ENCODE results near the gene MTHFD2L. TPM values are rescaled to one million over a fixed set of nuclear protein-coding genes. Genes with fewer than 3 reads are reported as not detected.

The MTHFD2L gene
- total and polyA plus RNA-seq, 2 of the 8 experiments (the other 6 are each of a cell fraction or from before 2014, with no cell fraction given), result 5.4 to 15.0 TPM

DNA sequence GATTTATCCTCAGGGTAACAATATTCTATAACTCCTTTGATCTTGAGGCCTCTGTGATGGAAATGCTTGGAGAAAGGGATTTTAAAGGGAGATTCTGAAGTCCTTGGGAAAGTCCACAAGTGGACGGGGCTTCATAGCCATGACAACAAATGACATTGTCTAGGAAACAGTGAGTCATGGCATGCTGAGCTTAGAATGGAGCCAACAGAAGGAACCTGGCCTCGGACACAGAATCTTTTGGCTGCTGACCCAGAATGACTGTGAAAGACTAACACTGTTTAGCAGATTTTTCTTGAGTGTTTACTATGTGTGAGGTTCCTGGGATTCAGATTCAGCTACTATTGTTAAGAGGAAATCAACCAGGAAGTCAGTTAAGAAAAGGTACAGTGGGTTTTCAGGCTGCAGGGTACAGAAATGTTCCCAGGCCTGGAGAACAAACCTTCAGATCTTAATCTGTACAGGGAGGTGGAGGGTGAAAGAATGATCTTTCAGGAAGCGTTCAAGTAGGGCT, 40.8 kb upstream of the MTHFD2L start:
- Histone ChIP-seq H3K9me3 (ENCODE audit: insufficient read depth in 2 of 2, low read depth in 1 of 2, low read length in 1 of 2) (no peaks in the 10 kb centered on the region), H4K8ac (ENCODE audit: extremely low read depth, insufficient read depth, low read length) (no peak overlapping the region), H3K27me3 (replicated peaks in 1 of 4; ENCODE audit: control insufficient read depth in 3 of 4, extremely low read depth in 1 of 4, insufficient read depth in 3 of 4, low read length in 3 of 4) (no peaks in the 10 kb centered on the region), H3K27ac (ENCODE audit: low read depth, low read length) (no peak overlapping the region), H3K79me2 (ENCODE audit: control insufficient read depth in 1 of 2, insufficient read depth in 2 of 2, low read length in 2 of 2) (no peaks in the 10 kb centered on the region), H3K14ac (ENCODE audit: insufficient read length) (no peak overlapping the region), H2BK20ac (ENCODE audit: low read length) (no peak overlapping the region), H3K23me2 (ENCODE audit: low read depth, low read length) (no peaks in the 10 kb centered on the region), H3K36me3 (ENCODE audit: control insufficient read depth in 2 of 4, insufficient read depth in 4 of 4, low read length in 3 of 4) (no peaks in the 10 kb centered on the region), H2AK5ac (ENCODE audit: low read depth, low read length) (no peak overlapping the region), H4K5ac (ENCODE audit: insufficient read length, low read depth, low read length) (no peak overlapping the region), H3K4me3 (ENCODE audit: extremely low read depth in 1 of 4, insufficient read depth in 2 of 4, low read depth in 3 of 4, low read length in 4 of 4) (no peak overlapping the region), H3K79me1 (ENCODE audit: low read depth, low read length) (no peaks in the 10 kb centered on the region), H2AFZ (ENCODE audit: low read length) (0 out of 2 replicates have a peak overlapping the region, but pooled peaks have one; percentile 18), H3K4ac (replicated peaks; ENCODE audit: insufficient read length, low read depth, low read length) (no peak overlapping the region), H2BK5ac (ENCODE audit: low read depth, low read length) (no peak overlapping the region), H3K4me1 (replicated peaks in 1 of 4; ENCODE audit: control insufficient read depth in 3 of 4, insufficient read depth in 4 of 4, low read length in 3 of 4) (peaks cover 0 to 3% (median 0%) of the 10 kb centered on the region in 4 experiments; a peak in 1 of 7 replicates), H3K18ac (ENCODE audit: extremely low read depth, low read length) (no peak overlapping the region), H2BK12ac (ENCODE audit: low read depth, low read length) (no peak overlapping the region), H3K4me2 (ENCODE audit: insufficient read depth in 1 of 2, low read depth in 2 of 2, low read length in 2 of 2) (no peak overlapping the region), H3K56ac (replicated peaks; ENCODE audit: insufficient read length, low read depth, low read length) (no peak overlapping the region), H4K91ac (replicated peaks; ENCODE audit: insufficient read length, low read length) (no peak overlapping the region), H3K23ac (ENCODE audit: insufficient read length) (no peak overlapping the region), H2BK120ac (replicated peaks; ENCODE audit: low read depth, low read length) (no peak overlapping the region), H3K9ac (replicated peaks in 1 of 4; ENCODE audit: extremely low read depth in 1 of 4, low read depth in 3 of 4, low read length in 3 of 4) (no peak overlapping the region), H2BK15ac (ENCODE audit: low read length) (no peak overlapping the region), H4K20me1 (replicated peaks in 1 of 2; ENCODE audit: control insufficient read depth in 1 of 2, insufficient read depth in 2 of 2, low read length in 2 of 2) (no peaks in the 10 kb centered on the region)
- 91% methylated on average over 3 of the region's 3 CpGs; no CpG with 5 or more reads in 1 of the 2 experiments for WGBS, 2 experiments (ENCODE audit: extremely low coverage in 1 of 2, insufficient coverage in 1 of 2, insufficient read length in 1 of 2, insufficient replicate concordance in 2 of 2, low coverage in 1 of 2, low lambda C conversion rate in 2 of 2, missing lambda C conversion rate in 1 of 2)
- TF ChIP-seq CREB1 (IDR thresholded peaks at IDR 0.05) (no peak), SIN3A (conservative IDR thresholded peaks at IDR 0.05 in 1 of 2, IDR thresholded peaks at IDR 0.05 in 1 of 2; ENCODE audit: low read depth in 1 of 2, low read length in 2 of 2) (no peak), JUND (IDR thresholded peaks at IDR 0.05; ENCODE audit: low read length) (peak; percentile 66; the same call in 1 of the 2 replicates), CEBPB (IDR thresholded peaks at IDR 0.05; ENCODE audit: low read depth, low read length) (no peak), CHD1 (IDR thresholded peaks at IDR 0.05; ENCODE audit: low read depth, low read length) (no peak), GTF2F1 (IDR thresholded peaks at IDR 0.05; ENCODE audit: borderline replicate concordance, low read depth, low read length) (no peak)
- TF ChIP-seq, protein P1, sequence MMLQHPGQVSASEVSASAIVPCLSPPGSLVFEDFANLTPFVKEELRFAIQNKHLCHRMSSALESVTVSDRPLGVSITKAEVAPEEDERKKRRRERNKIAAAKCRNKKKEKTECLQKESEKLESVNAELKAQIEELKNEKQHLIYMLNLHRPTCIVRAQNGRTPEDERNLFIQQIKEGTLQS (IDR thresholded peaks at IDR 0.05; ENCODE audit: insufficient read depth, low read depth, low read length), result no peak
- DNase-seq (ENCODE audit: low read depth in 1 of 2, low spot score in 2 of 2), result no peak
- ChIA-PET POLR2A (ENCODE audit: partially characterized antibody) (no interaction called here), CTCF (ENCODE audit: partially characterized antibody) (interaction anchor here (1.1 kb wide), 1 partner anchor 20 kb away, joined by 3 read pairs; no protein-coding TSS in a partner anchor)
- no peak for FAIRE-seq

Measured in H1 (cell line).